A549 (cell line): ENCODE data around the gene AP2A2. TPM values are rescaled to one million over a fixed set of nuclear protein-coding genes. Genes with fewer than 3 reads are reported as not detected.

Experiments
- ATAC-seq, 2 experiments: fragments of 200-7000 bp in 1 of 2; fragments of >200 bp in 1 of 2; cut with Nextera tagmentation in 1 of 2; cut with Tn5 transposase in 1 of 2; 3 replicates each; pipeline versions ENCODE4 v1.8.0 to v1.9.1; 2018 to 2020; ENCODE audit warnings: mild to moderate bottlenecking in 1 of 2, moderate library complexity in 1 of 2
- CTCF ChIA-PET: fragments of 300-600 bp; sonication (Branson Sonifier 250); formaldehyde crosslinking; extraction: SDS; loops from one replicate; lab custom pipeline; 2021; ENCODE audit warnings: antibody characterized with exemption, inconsistent platforms; lab: Yijun Ruan, JAX
- POLR2A ChIA-PET: fragments of 350-600 bp; formaldehyde crosslinking; extraction: SDS; loops from one replicate; lab custom pipeline; 2021; ENCODE audit warnings: antibody characterized with exemption, inconsistent platforms; lab: Yijun Ruan, JAX
- DNase-seq, 2 experiments: peaks; one replicate each; pipeline versions ENCODE4 v3.0.0 to v3.0.0-alpha.2; 2011 to 2016; ENCODE audit warnings: low read depth in 1 of 2, low spot score in 1 of 2
- FAIRE-seq: peaks from 2 replicates; lab custom pipeline; 2011; peaks lifted over from hg19 to GRCh38; lab: Jason Lieb, UNC
- H3K27ac ChIP-seq, 2 experiments: fragments of >200 bp; sonication (Bioruptor Twin); formaldehyde crosslinking; 3 replicates each; pipeline ENCODE4 v1.5.1; 2016 to 2017
- H3K4me1 ChIP-seq: fragments of >200 bp; sonication (Bioruptor Twin); formaldehyde crosslinking; 3 replicates; pipeline ENCODE4 v1.6.1; 2016
- H3K4me2 ChIP-seq: fragments of >200 bp; sonication (Bioruptor Twin); formaldehyde crosslinking; 3 replicates; pipeline ENCODE4 v1.6.1; 2016
- H3K4me3 ChIP-seq: fragments of >200 bp; sonication (Bioruptor Twin); formaldehyde crosslinking; 3 replicates; pipeline ENCODE4 v1.5.1; 2016
- H3K9me3 ChIP-seq: fragments of >200 bp; sonication (Bioruptor Twin); formaldehyde crosslinking; 3 replicates; pipeline ENCODE4 v1.6.1; 2016
- CBX2 ChIP-seq: fragments of 200-600 bp; sonication (generic); IDR thresholded peaks from 2 replicates; pipeline ENCODE4 v1.6.1; 2016; ENCODE audit warnings: low read depth, mild to moderate bottlenecking, borderline replicate concordance
- CEBPB ChIP-seq, 2 experiments: fragments of >200 bp in 1 of 2; sonication (Bioruptor Twin) in 1 of 2; formaldehyde crosslinking in 1 of 2; IDR thresholded peaks; 2 replicates each; pipeline ENCODE4 v1.6.1; 2012 to 2016
- CHD4 ChIP-seq: fragments of 200-600 bp; sonication (generic); IDR thresholded peaks from 2 replicates; pipeline ENCODE4 v1.6.1; 2016; ENCODE audit warnings: antibody characterized with exemption, mild to moderate bottlenecking, borderline replicate concordance
- FOSB ChIP-seq: fragments of 250-450 bp; sonication (Bioruptor Pico); IDR thresholded peaks from 2 replicates; pipeline ENCODE4 v1.5.0; 2020; ENCODE audit warnings: mild to moderate bottlenecking, moderate library complexity
- FOXS1 ChIP-seq: fragments of 250-450 bp; sonication (Bioruptor Pico); IDR thresholded peaks from 2 replicates; pipeline ENCODE4 v1.5.0; 2020; ENCODE audit warnings: mild to moderate bottlenecking, moderate library complexity
- HES2 ChIP-seq: fragments of >200 bp; sonication (Bioruptor Twin); formaldehyde crosslinking; IDR thresholded peaks from 2 replicates; pipeline ENCODE4 v1.6.1; 2016
- HMGXB4 ChIP-seq: fragments of 250-450 bp; sonication (Bioruptor Pico); IDR thresholded peaks from 2 replicates; pipeline ENCODE4 v1.5.0; 2021; ENCODE audit warnings: mild to moderate bottlenecking, moderate library complexity, borderline replicate concordance
- KDM1A ChIP-seq: fragments of 200-600 bp; sonication (generic); IDR thresholded peaks from 2 replicates; pipeline ENCODE4 v1.6.1; 2016; ENCODE audit warnings: low read depth, mild to moderate bottlenecking
- NFE2L2 ChIP-seq: fragments of 150-350 bp; conservative IDR thresholded peaks from 2 replicates; pipeline ENCODE4 v1.6.1; 2014; ENCODE audit warnings: low read length
- NPAS2 ChIP-seq: fragments of 250-450 bp; sonication (Bioruptor Pico); IDR thresholded peaks from 2 replicates; pipeline ENCODE4 v1.8.0; 2022; ENCODE audit warnings: mild to moderate bottlenecking, moderate library complexity, borderline replicate concordance
- POLR2A ChIP-seq: IDR thresholded peaks from 2 replicates; pipeline ENCODE4 v1.6.1; 2012; ENCODE audit warnings: mild to moderate bottlenecking, low read length
- RAD21 ChIP-seq, 2 experiments: fragments of >200 bp in 1 of 2; sonication (Bioruptor Twin) in 1 of 2; formaldehyde crosslinking in 1 of 2; IDR thresholded peaks in 1 of 2; conservative IDR thresholded peaks in 1 of 2; 2 replicates in 1 of 2; 3 replicates in 1 of 2; pipeline ENCODE4 v1.6.1; 2012 to 2018; ENCODE audit warnings: inconsistent platforms in 1 of 2
- RARB ChIP-seq: fragments of 250-450 bp; sonication (Bioruptor Pico); IDR thresholded peaks from 2 replicates; pipeline ENCODE4 v1.8.0; 2021; ENCODE audit warnings: mild to moderate bottlenecking, moderate library complexity
- RFX5 ChIP-seq: fragments of 450-650 bp; IDR thresholded peaks from 2 replicates; pipeline ENCODE4 v1.7.1; 2014; ENCODE audit warnings: antibody characterized with exemption, mild to moderate bottlenecking, moderate library complexity
- SREBF2 ChIP-seq: fragments of 450-650 bp; IDR thresholded peaks from 2 replicates; pipeline ENCODE4 v1.6.1; 2014; ENCODE audit warnings: mild to moderate bottlenecking, moderate library complexity
- TFCP2L1 ChIP-seq: fragments of 250-450 bp; sonication (Bioruptor Pico); IDR thresholded peaks from 2 replicates; pipeline ENCODE4 v1.5.0; 2021; ENCODE audit warnings: mild to moderate bottlenecking
- USF2 ChIP-seq: fragments of 450-650 bp; IDR thresholded peaks from 2 replicates; pipeline ENCODE4 v1.6.1; 2014; ENCODE audit warnings: antibody characterized with exemption
- ZC3H11A ChIP-seq: fragments of 450-650 bp; IDR thresholded peaks from 2 replicates; pipeline ENCODE4 v1.6.1; 2014; ENCODE audit warnings: antibody characterized with exemption, mild to moderate bottlenecking
- ZFP36 ChIP-seq: fragments of 450-650 bp; IDR thresholded peaks from 2 replicates; pipeline ENCODE4 v1.6.1; 2014; ENCODE audit warnings: borderline replicate concordance; ENCODE audit not compliant: partially characterized antibody
- WGBS: methylation state at CpG from one replicate; pipeline ENCODE4 v1.1.6; 2017; ENCODE audit errors: missing lambda C conversion rate; 5-methylcytosine and 5-hydroxymethylcytosine counted together
- polyA plus RNA-seq, 4 experiments: library from polyadenylated mRNA; depleted of rRNA in 3 of 4; stranded (reverse); fragments of >200 nt; fragmentation: RNase III in 1 of 4; extraction: RNeasy Plus Mini Kit Qiagen cat#74134 plus additional on column Dnase treatment in 1 of 4; gene quantifications; 2 replicates in 3 of 4; 3 replicates in 1 of 4; pipeline ENCODE4 v1.2.3, GENCODE V29; 2011 to 2017

The AP2A2 gene
- polyA plus RNA-seq, 2 of the 4 experiments (the other 2 are of a cell fraction): 39.4 to 60.4 TPM

GRCh38 chr11:1031121-1031899, 105.6 kb downstream of the AP2A2 start (continued):
- no peak for TF ChIP-seq NPAS2 (CRISPR knock-in tag)
- TF ChIP-seq RARB (CRISPR knock-in tag): no peak
- TF ChIP-seq KDM1A: no peak
- TF ChIP-seq FOXS1 (CRISPR knock-in tag): no peak
- TF ChIP-seq POLR2A: no peak

GRCh38 chr11:1032310-1032891, 106.7 kb downstream of the AP2A2 start:
- Histone ChIP-seq H3K4me2 (no peak overlapping the region), H3K9me3 (no peaks in the 10 kb centered on the region)
- 88% methylated on average over 12 of the region's 12 CpGs for WGBS
- no peak for TF ChIP-seq SREBF2
- no peak for TF ChIP-seq FOSB
- no peak for TF ChIP-seq ZC3H11A
- no peak for TF ChIP-seq HES2
- no peak for TF ChIP-seq TFCP2L1 (CRISPR knock-in tag)
- no peak for TF ChIP-seq FOXS1 (CRISPR knock-in tag)
- no peak for TF ChIP-seq USF2
- TF ChIP-seq ZFP36: no peak
- TF ChIP-seq RFX5: no peak
- TF ChIP-seq HMGXB4 (CRISPR knock-in tag): no peak
- TF ChIP-seq NFE2L2: no peak
- TF ChIP-seq, all 56 proteins: peak for 0
- POLR2A ChIA-PET: no interaction called here
- no peak overlapping the region for H3K27ac ChIP-seq
- CTCF ChIA-PET: no interaction called here
- FAIRE-seq (peak; percentile 49), ATAC-seq (no peak), DNase-seq (no peak)
- H3K4me3 ChIP-seq: no peak overlapping the region
- no peaks in the 10 kb centered on the region for H3K4me1 ChIP-seq

GRCh38 chr11:1033016-1033798, 107.5 kb downstream of the AP2A2 start:
- H3K27ac ChIP-seq: no peak overlapping the region
- DNase-seq (no peak), FAIRE-seq (no peak), ATAC-seq (no peak)
- no peaks in the 10 kb centered on the region for H3K9me3 ChIP-seq
- no peak overlapping the region for H3K4me3 ChIP-seq
- CTCF ChIA-PET: no interaction called here
- TF ChIP-seq CEBPB (IDR thresholded peaks at IDR 0.05): no peak
- no peak for TF ChIP-seq CHD4
- no peak for TF ChIP-seq CBX2
- no peak for TF ChIP-seq RAD21 (conservative IDR thresholded peaks at IDR 0.05 in 1 of 2, IDR thresholded peaks at IDR 0.05 in 1 of 2)
- no peaks in the 10 kb centered on the region for H3K4me1 ChIP-seq
- WGBS: 90% methylated on average over 33 of the region's 38 CpGs
- H3K4me2 ChIP-seq: no peak overlapping the region
- POLR2A ChIA-PET: no interaction called here
